SK-N-MC (cell line): ENCODE measurements around the gene APMAP.

Source experiments
- EZH2 ChIP-seq: fragments of 200-600 bp; sonication (generic); IDR thresholded peaks from one replicate; pipeline ENCODE4 v1.6.1; 2017; ENCODE audit warnings: antibody characterized with exemption
- POLR2AphosphoS5 ChIP-seq: IDR thresholded peaks from 2 replicates; pipeline ENCODE4 v1.6.1; 2012; ENCODE audit warnings: mild to moderate bottlenecking, low read depth, low read length, borderline replicate concordance

DNA sequence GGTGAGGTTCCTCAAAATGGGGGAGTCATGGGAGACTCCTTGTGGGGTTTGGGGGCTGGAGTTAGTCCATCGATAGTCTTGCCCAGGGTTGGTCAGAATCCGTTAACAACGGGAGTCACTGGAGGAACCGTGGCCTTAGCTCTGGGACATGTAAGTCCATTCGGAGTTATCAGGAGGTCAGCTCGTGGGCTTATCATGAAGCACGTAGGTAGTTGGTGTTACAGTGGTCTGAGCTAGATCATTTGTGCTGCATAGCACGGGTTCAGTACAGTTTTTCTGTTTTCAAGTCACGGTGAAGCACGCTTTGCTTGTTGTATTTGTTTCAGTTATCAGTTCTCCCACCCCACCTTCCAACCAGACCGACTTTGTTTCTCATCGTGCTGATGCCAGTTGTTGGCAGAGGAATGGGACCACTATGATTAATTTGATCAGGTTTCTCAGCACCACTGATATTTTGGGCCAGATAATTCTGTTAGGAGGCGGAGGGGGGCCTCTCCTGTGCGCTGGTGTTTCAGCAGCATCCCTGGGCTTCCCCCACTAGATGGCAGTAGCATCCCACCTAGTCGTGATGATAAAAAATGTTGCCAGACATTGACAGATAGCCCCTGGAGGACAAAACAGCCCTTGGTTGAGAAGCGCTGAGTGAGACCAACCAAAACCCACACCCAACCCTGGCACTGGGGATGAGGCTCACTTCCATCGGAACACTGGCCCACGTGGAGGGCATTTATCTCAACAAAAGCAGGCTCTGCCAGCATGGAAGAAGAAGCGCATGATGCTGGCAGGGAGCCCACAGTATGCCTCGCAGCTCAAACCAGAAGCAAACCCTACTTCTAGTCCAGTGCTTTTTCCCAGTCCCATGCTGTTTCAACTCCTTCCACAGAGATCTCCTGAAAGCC is 2.2 kb upstream of the APMAP start:
- no peak for TF ChIP-seq POLR2AphosphoS5
- TF ChIP-seq EZH2, result no peak
